ENCODE data around the gene ATP4A. TPM values are rescaled to one million over a fixed set of nuclear protein-coding genes. Genes with fewer than 3 reads are reported as not detected.

Gene ATP4A
- total and polyA plus RNA-seq, 9 of the 15 experiments (the other 6 are each of a cell fraction or from before 2014, with no cell fraction given): 0.15 TPM; not detected in 8

DNA sequence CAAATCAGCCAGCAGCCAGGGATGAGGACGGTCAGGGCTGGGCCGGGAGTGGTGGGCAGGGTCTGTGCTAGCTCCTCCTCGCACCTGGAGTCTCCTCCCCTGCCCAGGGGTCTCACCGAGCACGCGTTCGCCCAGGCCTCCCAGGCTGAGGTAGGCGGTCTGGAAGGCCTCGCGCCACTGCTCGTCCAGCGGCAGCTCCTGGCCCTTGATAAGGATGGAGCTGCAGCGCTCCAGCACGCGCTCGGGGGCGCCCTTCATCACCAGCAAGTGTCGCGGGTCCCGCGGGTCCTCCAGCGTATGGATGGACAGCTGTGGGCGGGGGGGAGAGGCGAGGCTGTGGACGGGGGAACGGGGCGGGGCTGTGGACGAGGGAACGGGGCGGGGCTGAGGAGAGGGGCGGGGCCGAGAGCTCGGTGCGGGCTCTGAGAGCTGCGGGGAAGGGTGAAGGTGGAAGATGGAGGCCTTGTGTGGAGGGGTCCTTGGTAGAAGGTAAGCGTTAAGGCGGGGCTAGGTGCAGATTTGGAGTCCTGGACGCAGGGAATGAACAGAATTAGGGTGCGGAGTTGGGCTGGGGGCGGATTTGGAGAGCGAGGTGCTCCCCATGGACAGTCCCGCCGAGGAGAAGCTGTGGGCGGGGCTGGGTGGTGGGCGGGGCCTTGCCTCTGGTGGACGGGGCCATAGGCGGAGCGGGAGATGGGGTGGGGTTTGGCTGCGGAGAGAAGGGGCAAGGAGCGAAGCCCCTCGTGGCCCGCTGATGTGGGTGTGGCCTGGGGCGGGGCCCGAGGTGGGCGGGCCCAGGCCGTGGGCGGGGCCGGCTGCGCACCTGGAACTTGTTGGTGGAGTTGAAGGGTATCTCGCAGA lies 5.7 kb downstream of the ATP4A start (continued):
- TF ChIP-seq, protein P1, sequence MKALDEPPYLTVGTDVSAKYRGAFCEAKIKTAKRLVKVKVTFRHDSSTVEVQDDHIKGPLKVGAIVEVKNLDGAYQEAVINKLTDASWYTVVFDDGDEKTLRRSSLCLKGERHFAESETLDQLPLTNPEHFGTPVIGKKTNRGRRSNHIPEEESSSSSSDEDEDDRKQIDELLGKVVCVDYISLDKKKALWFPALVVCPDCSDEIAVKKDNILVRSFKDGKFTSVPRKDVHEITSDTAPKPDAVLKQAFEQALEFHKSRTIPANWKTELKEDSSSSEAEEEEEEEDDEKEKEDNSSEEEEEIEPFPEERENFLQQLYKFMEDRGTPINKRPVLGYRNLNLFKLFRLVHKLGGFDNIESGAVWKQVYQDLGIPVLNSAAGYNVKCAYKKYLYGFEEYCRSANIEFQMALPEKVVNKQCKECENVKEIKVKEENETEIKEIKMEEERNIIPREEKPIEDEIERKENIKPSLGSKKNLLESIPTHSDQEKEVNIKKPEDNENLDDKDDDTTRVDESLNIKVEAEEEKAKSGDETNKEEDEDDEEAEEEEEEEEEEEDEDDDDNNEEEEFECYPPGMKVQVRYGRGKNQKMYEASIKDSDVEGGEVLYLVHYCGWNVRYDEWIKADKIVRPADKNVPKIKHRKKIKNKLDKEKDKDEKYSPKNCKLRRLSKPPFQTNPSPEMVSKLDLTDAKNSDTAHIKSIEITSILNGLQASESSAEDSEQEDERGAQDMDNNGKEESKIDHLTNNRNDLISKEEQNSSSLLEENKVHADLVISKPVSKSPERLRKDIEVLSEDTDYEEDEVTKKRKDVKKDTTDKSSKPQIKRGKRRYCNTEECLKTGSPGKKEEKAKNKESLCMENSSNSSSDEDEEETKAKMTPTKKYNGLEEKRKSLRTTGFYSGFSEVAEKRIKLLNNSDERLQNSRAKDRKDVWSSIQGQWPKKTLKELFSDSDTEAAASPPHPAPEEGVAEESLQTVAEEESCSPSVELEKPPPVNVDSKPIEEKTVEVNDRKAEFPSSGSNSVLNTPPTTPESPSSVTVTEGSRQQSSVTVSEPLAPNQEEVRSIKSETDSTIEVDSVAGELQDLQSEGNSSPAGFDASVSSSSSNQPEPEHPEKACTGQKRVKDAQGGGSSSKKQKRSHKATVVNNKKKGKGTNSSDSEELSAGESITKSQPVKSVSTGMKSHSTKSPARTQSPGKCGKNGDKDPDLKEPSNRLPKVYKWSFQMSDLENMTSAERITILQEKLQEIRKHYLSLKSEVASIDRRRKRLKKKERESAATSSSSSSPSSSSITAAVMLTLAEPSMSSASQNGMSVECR (CRISPR knock-in tag; IDR thresholded peaks at IDR 0.05): no peak
- TF ChIP-seq YY1 (IDR thresholded peaks at IDR 0.05; ENCODE audit: borderline replicate concordance in 1 of 3, control insufficient read depth in 1 of 3, extremely low read depth in 1 of 3, insufficient read depth in 3 of 3, insufficient read length in 1 of 3, insufficient replicate concordance in 2 of 3, low read depth in 1 of 3, low read length in 2 of 3): peak in 1 of 3 experiments; percentile 17
- TF ChIP-seq ZFP1 (CRISPR knock-in tag; IDR thresholded peaks at IDR 0.05): no peak
- TF ChIP-seq HES1 (IDR thresholded peaks at IDR 0.05; ENCODE audit: low read depth): no peak
- no peak for TF ChIP-seq ADNP (tag; IDR thresholded peaks at IDR 0.05)
- TF ChIP-seq EP300 (IDR thresholded peaks at IDR 0.05; ENCODE audit: low read length): no peak
- peak; percentile 12 for TF ChIP-seq TBP (optimal IDR thresholded peaks at IDR 0.05; ENCODE audit: low read depth, low read length)
- no peak for TF ChIP-seq ZNF23 (CRISPR knock-in tag; IDR thresholded peaks at IDR 0.05)
- no peak for TF ChIP-seq TFAM (CRISPR knock-in tag; conservative IDR thresholded peaks at IDR 0.05)
- no peak for TF ChIP-seq SMARCC2 (IDR thresholded peaks at IDR 0.05; ENCODE audit: low read depth)
- TF ChIP-seq SRSF1 (IDR thresholded peaks at IDR 0.05; ENCODE audit: low read depth, low read length): no peak
- no peak for TF ChIP-seq BRF2 (IDR thresholded peaks at IDR 0.05; ENCODE audit: borderline replicate concordance, insufficient read depth, insufficient read length)
- TF ChIP-seq KLF13 (tag; IDR thresholded peaks at IDR 0.05; ENCODE audit: borderline replicate concordance, low read depth): no peak
- TF ChIP-seq, protein P2, sequence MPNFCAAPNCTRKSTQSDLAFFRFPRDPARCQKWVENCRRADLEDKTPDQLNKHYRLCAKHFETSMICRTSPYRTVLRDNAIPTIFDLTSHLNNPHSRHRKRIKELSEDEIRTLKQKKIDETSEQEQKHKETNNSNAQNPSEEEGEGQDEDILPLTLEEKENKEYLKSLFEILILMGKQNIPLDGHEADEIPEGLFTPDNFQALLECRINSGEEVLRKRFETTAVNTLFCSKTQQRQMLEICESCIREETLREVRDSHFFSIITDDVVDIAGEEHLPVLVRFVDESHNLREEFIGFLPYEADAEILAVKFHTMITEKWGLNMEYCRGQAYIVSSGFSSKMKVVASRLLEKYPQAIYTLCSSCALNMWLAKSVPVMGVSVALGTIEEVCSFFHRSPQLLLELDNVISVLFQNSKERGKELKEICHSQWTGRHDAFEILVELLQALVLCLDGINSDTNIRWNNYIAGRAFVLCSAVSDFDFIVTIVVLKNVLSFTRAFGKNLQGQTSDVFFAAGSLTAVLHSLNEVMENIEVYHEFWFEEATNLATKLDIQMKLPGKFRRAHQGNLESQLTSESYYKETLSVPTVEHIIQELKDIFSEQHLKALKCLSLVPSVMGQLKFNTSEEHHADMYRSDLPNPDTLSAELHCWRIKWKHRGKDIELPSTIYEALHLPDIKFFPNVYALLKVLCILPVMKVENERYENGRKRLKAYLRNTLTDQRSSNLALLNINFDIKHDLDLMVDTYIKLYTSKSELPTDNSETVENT (CRISPR knock-in tag; IDR thresholded peaks at IDR 0.05): no peak
- TF ChIP-seq FOXA3 (CRISPR knock-in tag; conservative IDR thresholded peaks at IDR 0.05 in 1 of 2, IDR thresholded peaks at IDR 0.05 in 1 of 2): no peak
- TF ChIP-seq ZNF239 (CRISPR knock-in tag; IDR thresholded peaks at IDR 0.05): no peak
- TF ChIP-seq MYC (IDR thresholded peaks at IDR 0.05; ENCODE audit: low read depth, low read length): peak; percentile 53
- no peak for TF ChIP-seq MYC (CRISPR knock-in tag; IDR thresholded peaks at IDR 0.05; ENCODE audit: borderline replicate concordance, low read depth)

All from K562 (cell line).